ENCODE results near the gene NUTM2B.
"Not testable (repeated sequence)": the region's sequence is repeated elsewhere in the genome, so short reads cannot be mapped to it uniquely, and the experiment has no call there.

DNA sequence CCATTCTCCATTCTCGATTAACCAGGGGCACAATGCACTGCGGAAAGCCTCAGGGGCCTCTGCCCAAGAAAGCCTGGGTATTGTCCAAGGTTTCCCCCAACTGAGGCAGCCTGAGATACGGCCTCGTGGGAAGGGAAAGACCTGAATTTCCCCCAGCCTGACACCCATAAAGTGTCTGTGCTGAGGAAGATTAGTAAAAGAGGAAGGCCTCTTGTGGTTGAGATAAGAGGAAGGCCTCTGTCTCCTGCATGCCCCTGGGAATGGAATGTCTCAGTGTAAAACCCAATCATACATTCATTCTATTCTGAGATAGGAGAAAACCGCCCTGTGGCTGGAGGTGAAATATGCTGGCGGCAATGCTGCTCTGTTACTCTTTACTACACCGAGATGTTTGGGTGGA is 41.8 kb downstream of the NUTM2B start:
- not testable (repeated sequence) for TF ChIP-seq ZBTB40 (IDR thresholded peaks at IDR 0.05); ZBTB40 (CRISPR knock-in tag; IDR thresholded peaks at IDR 0.05); ZNF780A (CRISPR knock-in tag; IDR thresholded peaks at IDR 0.05); SRSF1 (IDR thresholded peaks at IDR 0.05; ENCODE audit: low read depth, low read length); CEBPB (tag; IDR thresholded peaks at IDR 0.05); POLR2AphosphoS5 (IDR thresholded peaks at IDR 0.05; ENCODE audit: control insufficient read depth, insufficient read depth, low read depth, low read length)
